ENCODE data around the gene CBLC.
A peak's percentile ranks its signal among the peaks of the same experiment; 100 is the strongest.
"Not testable (repeated sequence)": the region's sequence is repeated elsewhere in the genome, so short reads cannot be mapped to it uniquely, and the experiment has no call there.

The CBLC gene

GRCh38 chr19:44767295-44768180 is 10.2 kb upstream of the CBLC start:
- Histone ChIP-seq H2AFZ (ENCODE audit: low read depth, low read length) (no peak overlapping the region), H3K79me1 (replicated peaks; ENCODE audit: low read length, poor library complexity, severe bottlenecking) (no peaks in the 10 kb centered on the region), H4K91ac (ENCODE audit: low read length) (no peak overlapping the region)

DNA sequence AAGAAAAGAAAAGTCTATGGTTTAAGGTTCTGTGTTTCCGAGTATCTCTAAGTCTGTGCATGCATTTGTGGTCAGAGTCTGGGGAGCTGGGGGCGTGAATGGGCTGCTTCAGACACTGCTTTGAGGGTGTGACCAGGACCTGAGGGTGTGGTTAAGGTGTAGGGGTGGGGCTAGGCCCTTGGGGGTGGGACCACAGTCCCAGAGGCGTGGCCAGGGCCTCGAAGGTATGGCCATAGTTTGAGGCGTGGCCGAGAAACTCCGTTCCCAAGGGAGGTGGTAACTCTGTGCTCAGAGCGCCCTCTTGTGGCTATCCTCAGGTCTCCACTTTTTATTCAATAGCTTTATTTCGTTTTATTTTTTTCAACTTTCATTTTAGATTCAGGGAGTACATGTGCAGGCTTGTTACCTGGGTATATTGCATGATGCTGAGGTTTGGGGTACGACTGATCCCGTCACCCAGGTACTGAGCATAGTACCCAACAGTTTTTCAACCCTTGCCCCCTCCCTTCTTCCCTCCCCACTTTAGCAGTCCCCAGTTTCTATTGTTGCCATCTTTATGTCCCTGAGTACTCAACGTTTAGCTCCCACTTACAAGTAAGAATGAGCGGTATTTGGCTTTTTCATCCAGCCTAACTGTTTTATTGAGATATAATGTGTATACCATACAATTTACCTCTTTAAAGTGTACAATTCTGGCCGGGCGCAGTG is 7.0 kb upstream of the CBLC start:
- Histone ChIP-seq H3K9me3 (ENCODE audit: control insufficient read depth, low read length) (peaks cover 4% of the 10 kb centered on the region), H3K79me1 (replicated peaks; ENCODE audit: low read length, poor library complexity, severe bottlenecking) (no peaks in the 10 kb centered on the region), H3K27ac (ENCODE audit: low read length, poor library complexity, severe bottlenecking) (no peak overlapping the region), H3K14ac (ENCODE audit: low read length in 2 of 2) (no peak overlapping the region), H3K27me3 (ENCODE audit: control insufficient read depth in 1 of 2, insufficient read depth in 1 of 2, low read length in 2 of 2) (no peaks in the 10 kb centered on the region), H2BK12ac (ENCODE audit: low read length in 2 of 2) (no peak overlapping the region), H4K91ac (ENCODE audit: low read length) (no peak overlapping the region), H4K8ac (ENCODE audit: low read length) (peak overlapping the region; percentile 56), H3K4me2 (ENCODE audit: low read length, poor library complexity, severe bottlenecking) (no peak overlapping the region), H3K9ac (ENCODE audit: low read length) (peak overlapping the region; percentile 83), H2BK120ac (ENCODE audit: low read depth, low read length) (no peak overlapping the region), H3K23ac (ENCODE audit: low read length in 2 of 2) (no peak overlapping the region), H3K36me3 (ENCODE audit: control insufficient read depth in 1 of 2, insufficient read depth in 2 of 2, low read depth in 1 of 2, low read length in 2 of 2) (no peaks in the 10 kb centered on the region), H2BK15ac (ENCODE audit: low read depth, poor library complexity, severe bottlenecking) (no peak overlapping the region), H2BK5ac (ENCODE audit: low read depth, low read length, poor library complexity, severe bottlenecking) (no peak overlapping the region), H3K4ac (ENCODE audit: low read depth in 1 of 2, low read length in 2 of 2) (no peak overlapping the region), H2AK5ac (ENCODE audit: low read length, severe bottlenecking) (no peak overlapping the region), H3K4me1 (ENCODE audit: control insufficient read depth, insufficient read depth, low read depth, low read length) (peaks cover 3% of the 10 kb centered on the region), H3K4me3 (ENCODE audit: insufficient read depth in 1 of 2, low read depth in 1 of 2, low read length in 2 of 2) (peak overlapping the region in 1 of 2 experiments; percentile 56), H3K18ac (ENCODE audit: low read depth in 1 of 2, low read length in 2 of 2) (peak overlapping the region in 1 of 2 experiments; percentile 14), H2AFZ (ENCODE audit: low read depth, low read length) (no peak overlapping the region)
- peak; percentile 93 for DNase-seq
- 29% methylated on average over 9 of the region's 15 CpGs for WGBS

More at GRCh38 chr19:44767295-44768180, 10.2 kb upstream of the CBLC start:
- Histone ChIP-seq H3K4me1 (ENCODE audit: control insufficient read depth, insufficient read depth, low read depth, low read length) (peaks cover 2% of the 10 kb centered on the region), H3K9me3 (ENCODE audit: control insufficient read depth, low read length) (peaks cover 4% of the 10 kb centered on the region), H2BK5ac (ENCODE audit: low read depth, low read length, poor library complexity, severe bottlenecking) (no peak overlapping the region), H3K27ac (ENCODE audit: low read length, poor library complexity, severe bottlenecking) (no peak overlapping the region), H3K23ac (ENCODE audit: low read length in 2 of 2) (no peak overlapping the region), H2BK15ac (ENCODE audit: low read depth, poor library complexity, severe bottlenecking) (no peak overlapping the region), H3K27me3 (ENCODE audit: control insufficient read depth in 1 of 2, insufficient read depth in 1 of 2, low read length in 2 of 2) (no peaks in the 10 kb centered on the region), H3K4me3 (ENCODE audit: insufficient read depth in 1 of 2, low read depth in 1 of 2, low read length in 2 of 2) (no peak overlapping the region), H3K4ac (ENCODE audit: low read depth in 1 of 2, low read length in 2 of 2) (no peak overlapping the region), H3K18ac (ENCODE audit: low read depth in 1 of 2, low read length in 2 of 2) (no peak overlapping the region), H3K14ac (ENCODE audit: low read length in 2 of 2) (no peak overlapping the region), H3K9ac (ENCODE audit: low read length) (no peak overlapping the region), H3K36me3 (ENCODE audit: control insufficient read depth in 1 of 2, insufficient read depth in 2 of 2, low read depth in 1 of 2, low read length in 2 of 2) (no peaks in the 10 kb centered on the region), H3K4me2 (ENCODE audit: low read length, poor library complexity, severe bottlenecking) (no peak overlapping the region), H2BK12ac (ENCODE audit: low read length in 2 of 2) (peak overlapping the region in 1 of 2 experiments; percentile 49), H2BK120ac (ENCODE audit: low read depth, low read length) (no peak overlapping the region), H4K8ac (ENCODE audit: low read length) (no peak overlapping the region), H2AK5ac (ENCODE audit: low read length, severe bottlenecking) (no peak overlapping the region)
- no peak for DNase-seq
- WGBS, result 90% methylated on average over 8 of the region's 11 CpGs

- H3K18ac ChIP-seq (ENCODE audit: low read depth in 1 of 2, low read length in 2 of 2); H3K27me3 ChIP-seq (ENCODE audit: control insufficient read depth in 1 of 2, insufficient read depth in 1 of 2, low read length in 2 of 2); H2BK12ac ChIP-seq (ENCODE audit: low read length in 2 of 2); H2AK5ac ChIP-seq (ENCODE audit: low read length, severe bottlenecking); DNase-seq; H3K27ac ChIP-seq (ENCODE audit: low read length, poor library complexity, severe bottlenecking); H3K4me2 ChIP-seq (ENCODE audit: low read length, poor library complexity, severe bottlenecking); H2BK5ac ChIP-seq (ENCODE audit: low read depth, low read length, poor library complexity, severe bottlenecking); H4K8ac ChIP-seq (ENCODE audit: low read length); H3K4me3 ChIP-seq (ENCODE audit: insufficient read depth in 1 of 2, low read depth in 1 of 2, low read length in 2 of 2); H3K23ac ChIP-seq (ENCODE audit: low read length in 2 of 2); H2BK120ac ChIP-seq (ENCODE audit: low read depth, low read length); H3K9me3 ChIP-seq (ENCODE audit: control insufficient read depth, low read length); H3K4ac ChIP-seq (ENCODE audit: low read depth in 1 of 2, low read length in 2 of 2); H4K91ac ChIP-seq (ENCODE audit: low read length); H2BK15ac ChIP-seq (ENCODE audit: low read depth, poor library complexity, severe bottlenecking); H3K4me1 ChIP-seq (ENCODE audit: control insufficient read depth, insufficient read depth, low read depth, low read length); H3K36me3 ChIP-seq (ENCODE audit: control insufficient read depth in 1 of 2, insufficient read depth in 2 of 2, low read depth in 1 of 2, low read length in 2 of 2); H3K14ac ChIP-seq (ENCODE audit: low read length in 2 of 2); H3K79me1 ChIP-seq (replicated peaks; ENCODE audit: low read length, poor library complexity, severe bottlenecking); H3K9ac ChIP-seq (ENCODE audit: low read length); H2AFZ ChIP-seq (ENCODE audit: low read depth, low read length): not testable (repeated sequence)
- WGBS, result 92% methylated on average over 18 of the region's 18 CpGs
Measured at GRCh38 chr19:44772144-44772543, 5.5 kb upstream of the CBLC start.

- Histone ChIP-seq H2BK15ac (ENCODE audit: low read depth, poor library complexity, severe bottlenecking) (no peak overlapping the region), H3K14ac (ENCODE audit: low read length in 2 of 2) (no peak overlapping the region), H3K79me1 (replicated peaks; ENCODE audit: low read length, poor library complexity, severe bottlenecking) (no peaks in the 10 kb centered on the region), H3K23ac (ENCODE audit: low read length in 2 of 2) (no peak overlapping the region), H4K8ac (ENCODE audit: low read length) (no peak overlapping the region), H2BK12ac (ENCODE audit: low read length in 2 of 2) (no peak overlapping the region), H3K4me2 (ENCODE audit: low read length, poor library complexity, severe bottlenecking) (no peak overlapping the region), H3K4me1 (ENCODE audit: control insufficient read depth, insufficient read depth, low read depth, low read length) (peaks cover 7% of the 10 kb centered on the region), H2AK5ac (ENCODE audit: low read length, severe bottlenecking) (no peak overlapping the region), H3K9me3 (ENCODE audit: control insufficient read depth, low read length) (peaks cover 4% of the 10 kb centered on the region), H4K91ac (ENCODE audit: low read length) (no peak overlapping the region), H3K4me3 (ENCODE audit: insufficient read depth in 1 of 2, low read depth in 1 of 2, low read length in 2 of 2) (no peak overlapping the region), H3K4ac (ENCODE audit: low read depth in 1 of 2, low read length in 2 of 2) (no peak overlapping the region), H3K9ac (ENCODE audit: low read length) (no peak overlapping the region), H2BK120ac (ENCODE audit: low read depth, low read length) (no peak overlapping the region), H2BK5ac (ENCODE audit: low read depth, low read length, poor library complexity, severe bottlenecking) (no peak overlapping the region), H3K27me3 (ENCODE audit: control insufficient read depth in 1 of 2, insufficient read depth in 1 of 2, low read length in 2 of 2) (peaks cover 3 to 4% of the 10 kb centered on the region in 2 experiments), H2AFZ (ENCODE audit: low read depth, low read length) (no peak overlapping the region), H3K36me3 (ENCODE audit: control insufficient read depth in 1 of 2, insufficient read depth in 2 of 2, low read depth in 1 of 2, low read length in 2 of 2) (no peaks in the 10 kb centered on the region), H3K18ac (ENCODE audit: low read depth in 1 of 2, low read length in 2 of 2) (no peak overlapping the region), H3K27ac (ENCODE audit: low read length, poor library complexity, severe bottlenecking) (no peak overlapping the region)
- WGBS, result 79% methylated on average over 3 of the region's 3 CpGs
- no peak for DNase-seq
Measured at GRCh38 chr19:44772959-44773358, 4.7 kb upstream of the CBLC start.
